HG03575 (cell line): ENCODE measurements around the gene MDGA2.

Experiments used
- ATAC-seq: cut with Tn5 transposase; IDR thresholded peaks from one replicate; pipeline ENCODE4 v1.9.1; 2021; ENCODE audit not compliant: unreplicated experiment, insufficient number of reproducible peaks, low FRiP score; ENCODE audit errors: extremely low read depth

MDGA2 gene

GRCh38 chr14:46887144-46887543, 788.3 kb downstream of the MDGA2 start:
- ATAC-seq = no peak

GRCh38 chr14:46885566-46885965, 789.8 kb downstream of the MDGA2 start:
- no peak for ATAC-seq

- no peak for ATAC-seq
Observed at GRCh38 chr14:46861753-46862152, 813.7 kb downstream of the MDGA2 start.

GRCh38 chr14:46840944-46841720, 834.3 kb downstream of the MDGA2 start:
- no peak for ATAC-seq

- no peak for ATAC-seq
Observed at GRCh38 chr14:46820291-46820690, 855.1 kb downstream of the MDGA2 start.

- no peak for ATAC-seq
Observed at GRCh38 chr14:46819117-46819516, 856.3 kb downstream of the MDGA2 start.

- no peak for ATAC-seq
Observed at GRCh38 chr14:46818147-46818546, 857.3 kb downstream of the MDGA2 start.

- ATAC-seq = no peak
Observed at GRCh38 chr14:46793144-46793543, 882.3 kb downstream of the MDGA2 start.
